ENCODE data around the gene EIF2S3B.
"Not testable (repeated sequence)": the region's sequence is repeated elsewhere in the genome, so short reads cannot be mapped to it uniquely, and the experiment has no call there.

Gene EIF2S3B

DNA sequence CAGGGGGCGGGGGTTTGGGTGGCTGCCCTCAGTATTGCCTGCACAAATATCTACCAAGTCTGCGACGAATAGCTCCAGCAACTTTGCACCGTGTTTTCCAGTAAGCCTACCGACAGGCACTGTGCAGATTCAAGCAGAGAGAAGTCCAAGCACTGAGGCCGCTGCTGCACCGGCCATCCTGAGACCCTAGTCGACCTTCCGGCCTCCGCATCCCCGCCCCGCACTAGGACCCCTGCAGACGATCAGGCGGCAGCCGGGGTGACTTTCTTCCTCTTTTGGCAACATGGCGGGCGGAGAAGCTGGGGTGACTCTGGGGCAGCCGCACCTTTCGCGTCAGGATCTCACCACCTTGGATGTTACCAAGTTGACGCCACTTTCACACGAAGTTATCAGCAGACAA lies at the start of gene EIF2S3B:
Gene EIF2S3B, plus strand, starts transcription at position 271 of the 400 bp plus-strand sequence. Its CDS starts 13 bp downstream, at position 284.
- DNase-seq (ENCODE audit: low read depth): no peak
- H3K4me3 ChIP-seq (ENCODE audit: low read depth, low read length): no peak within 1 kb of the TSS

DNA sequence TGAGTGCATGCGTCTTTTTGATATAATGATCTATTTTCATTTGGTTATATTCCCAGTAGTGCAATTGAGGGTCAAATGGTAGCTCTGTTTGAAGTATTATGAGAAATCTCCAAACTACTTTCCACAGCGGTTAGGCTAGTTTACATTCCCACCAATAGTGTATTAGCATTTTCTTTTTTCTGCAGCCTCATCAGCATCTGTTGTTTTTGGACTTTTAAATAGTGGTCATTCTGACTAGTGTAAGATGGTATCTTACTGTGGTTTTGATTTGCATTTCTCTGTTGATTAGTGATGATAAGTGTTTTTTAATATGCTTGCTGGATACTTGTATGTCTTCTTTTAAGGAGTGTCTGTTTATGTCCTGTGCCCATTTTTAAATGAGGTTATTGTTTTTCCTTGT lies 48.8 kb upstream of the EIF2S3B start:
- DNase-seq (ENCODE audit: low read depth): no peak
- no peak overlapping the region for H3K4me3 ChIP-seq (ENCODE audit: low read depth, low read length)

DNA sequence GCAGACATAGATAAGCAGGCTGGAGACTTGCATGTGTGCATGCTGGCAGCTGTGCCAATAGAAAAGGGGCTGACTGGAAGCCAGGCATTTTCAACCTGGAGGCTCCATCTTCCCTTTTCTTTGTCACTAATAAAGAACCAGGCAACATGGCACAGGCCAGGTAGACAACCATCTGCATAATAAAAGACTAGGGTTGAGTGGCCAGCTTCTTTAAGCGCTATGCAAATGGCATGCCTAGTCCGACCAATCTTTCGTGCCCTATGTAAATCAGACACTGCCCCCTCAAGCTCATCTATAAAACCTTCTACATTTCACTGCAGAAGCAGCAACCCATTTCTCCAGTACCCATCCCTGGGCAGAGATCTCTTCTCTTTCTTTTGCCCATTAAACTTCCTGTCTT lies 47.9 kb upstream of the EIF2S3B start:
- H3K4me3 ChIP-seq (ENCODE audit: low read depth, low read length): no peak overlapping the region
- no peak for DNase-seq (ENCODE audit: low read depth)

DNA sequence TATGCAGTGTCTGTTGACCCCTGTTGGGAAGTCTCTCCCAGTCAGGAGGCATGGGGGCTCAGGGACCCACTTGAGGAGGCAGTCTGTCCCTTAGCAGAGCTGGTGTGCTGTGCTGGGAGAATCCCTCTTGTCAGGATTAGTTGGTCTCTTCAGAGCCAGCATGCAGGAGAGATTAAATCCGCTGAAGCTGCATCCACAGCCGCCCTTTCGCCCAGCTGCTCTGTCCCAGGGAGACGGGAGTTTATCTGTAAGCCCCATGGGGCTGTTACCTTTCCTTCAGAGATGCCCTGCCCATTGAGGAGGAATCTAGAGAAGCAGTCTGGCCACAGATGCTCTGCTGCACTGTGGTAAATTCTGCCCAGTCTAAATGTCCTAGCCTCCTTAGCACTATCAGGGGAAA lies 39.4 kb upstream of the EIF2S3B start:
- no peak for DNase-seq (ENCODE audit: low read depth)
- no peak overlapping the region for H3K4me3 ChIP-seq (ENCODE audit: low read depth, low read length)

DNA sequence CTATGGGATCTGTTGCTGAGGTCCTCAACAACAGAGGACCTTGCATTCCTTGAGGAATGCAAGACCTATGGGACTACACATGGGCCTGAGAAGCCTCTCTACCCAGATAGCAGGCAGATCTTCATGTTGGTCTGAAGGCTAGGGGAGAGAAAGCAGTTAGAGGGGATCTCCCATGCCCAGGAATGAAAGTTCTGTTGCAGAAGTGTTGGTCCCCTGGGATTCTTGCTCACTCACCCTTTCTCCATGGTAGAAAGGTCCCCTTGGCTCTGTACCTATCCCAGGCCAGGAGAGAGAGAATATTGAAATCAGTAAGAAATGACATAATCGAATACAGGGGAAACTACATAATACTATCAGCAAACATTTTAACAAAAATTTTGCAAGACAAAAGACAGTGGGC lies 36.0 kb upstream of the EIF2S3B start:
- no peak for DNase-seq (ENCODE audit: low read depth)

DNA sequence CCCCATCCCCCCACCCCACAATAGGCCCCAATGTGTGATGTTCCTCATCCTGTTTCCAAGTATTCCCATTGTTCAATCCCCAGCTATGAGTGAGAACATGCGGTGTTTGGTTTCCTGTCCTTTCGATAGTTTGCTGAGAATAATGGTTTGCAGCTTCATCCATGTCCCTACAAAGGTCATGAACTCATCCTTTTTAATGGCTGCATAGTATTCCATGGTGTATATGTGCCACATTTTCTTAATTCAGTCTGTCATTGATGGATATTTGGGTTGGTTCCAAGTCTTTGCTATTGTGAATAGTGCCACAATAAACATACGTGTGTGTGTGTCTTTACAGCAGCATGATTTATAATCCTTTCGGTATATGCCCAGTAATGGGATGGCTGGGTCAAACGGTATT lies 32.9 kb upstream of the EIF2S3B start:
- not testable (repeated sequence) for H3K4me3 ChIP-seq (ENCODE audit: low read depth, low read length); DNase-seq (ENCODE audit: low read depth)

More for the DNA sequence above, 36.0 kb upstream of the EIF2S3B start:
- H3K4me3 ChIP-seq (ENCODE audit: low read depth, low read length): no peak overlapping the region

DNA sequence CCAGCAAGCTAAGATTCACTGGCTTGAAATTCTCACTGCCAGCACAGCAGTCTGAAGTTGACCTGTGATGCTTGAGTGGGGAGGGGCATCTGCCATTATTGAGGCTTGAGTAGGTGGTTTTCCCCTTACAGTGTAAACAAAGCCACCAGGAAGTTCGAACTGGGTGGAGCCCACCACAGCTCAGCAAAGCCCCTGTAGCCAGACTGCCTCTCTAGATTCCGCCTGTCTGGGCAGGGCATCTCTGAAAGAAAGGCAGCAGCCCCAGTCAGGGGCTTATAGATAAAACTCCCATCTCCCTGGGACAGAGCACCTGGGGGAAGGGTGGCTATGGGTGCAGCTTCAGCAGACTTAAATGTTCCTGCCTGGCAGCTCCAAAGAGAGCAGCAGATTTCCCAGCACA lies 23.8 kb upstream of the EIF2S3B start:
- DNase-seq (ENCODE audit: low read depth); H3K4me3 ChIP-seq (ENCODE audit: low read depth, low read length): not testable (repeated sequence)

DNA sequence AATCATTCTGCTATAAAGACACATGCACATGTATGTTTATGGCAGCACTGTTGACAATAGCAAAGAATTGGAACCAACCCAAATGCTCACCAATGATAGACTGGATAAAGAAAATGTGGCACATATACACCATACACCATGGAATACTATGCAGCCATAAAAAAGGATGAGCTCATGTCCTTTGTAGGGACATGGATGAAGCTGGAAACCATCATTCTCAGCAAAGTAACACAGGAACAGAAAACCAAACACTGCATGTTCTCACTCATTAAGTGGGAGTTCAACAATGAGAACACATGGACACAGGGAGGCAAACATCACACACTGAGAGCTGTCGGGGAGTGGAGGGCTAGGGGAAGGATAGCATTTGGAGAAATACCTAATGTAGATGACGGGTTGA lies 18.4 kb upstream of the EIF2S3B start:
- not testable (repeated sequence) for H3K4me3 ChIP-seq (ENCODE audit: low read depth, low read length); DNase-seq (ENCODE audit: low read depth)

DNA sequence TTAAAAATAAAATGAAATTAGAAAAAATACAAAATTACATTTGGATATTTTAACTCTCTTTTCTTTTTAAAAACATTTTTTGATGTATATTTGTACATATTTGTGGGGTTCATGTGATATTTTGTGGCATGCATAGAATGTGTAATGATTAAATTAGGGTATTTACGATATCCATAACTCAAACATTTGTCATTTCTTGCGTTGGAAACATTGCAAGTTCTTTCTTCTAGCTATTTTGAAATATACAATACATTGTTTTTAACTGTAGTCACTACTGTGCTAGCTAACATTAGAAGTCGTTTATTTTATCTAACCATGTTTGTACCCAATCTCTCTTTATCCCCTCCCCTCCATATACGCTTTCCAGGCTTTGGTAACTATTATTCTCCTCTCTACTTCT lies 13.9 kb upstream of the EIF2S3B start:
- no peak for DNase-seq (ENCODE audit: low read depth)
- H3K4me3 ChIP-seq (ENCODE audit: low read depth, low read length): no peak overlapping the region

DNA sequence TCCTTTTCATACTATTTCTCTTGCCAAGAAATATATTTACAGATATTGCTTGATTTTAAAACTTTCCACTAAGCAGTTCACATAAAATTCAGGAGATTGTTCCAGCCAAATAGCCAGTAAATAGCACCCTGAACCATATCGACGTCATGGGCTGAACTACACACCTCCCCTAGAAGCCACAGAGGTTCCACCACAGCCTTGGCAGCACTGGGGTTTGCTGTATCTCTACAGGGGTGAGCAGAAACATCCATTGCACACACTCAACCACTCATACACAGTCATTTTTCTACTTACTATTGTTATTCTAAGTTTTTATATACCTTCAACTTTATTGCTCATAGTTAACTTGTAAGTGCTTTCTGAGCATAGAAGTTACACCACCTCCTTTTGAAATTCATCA lies 8.1 kb upstream of the EIF2S3B start:
- DNase-seq (ENCODE audit: low read depth): no peak
- H3K4me3 ChIP-seq (ENCODE audit: low read depth, low read length): no peak overlapping the region

DNA sequence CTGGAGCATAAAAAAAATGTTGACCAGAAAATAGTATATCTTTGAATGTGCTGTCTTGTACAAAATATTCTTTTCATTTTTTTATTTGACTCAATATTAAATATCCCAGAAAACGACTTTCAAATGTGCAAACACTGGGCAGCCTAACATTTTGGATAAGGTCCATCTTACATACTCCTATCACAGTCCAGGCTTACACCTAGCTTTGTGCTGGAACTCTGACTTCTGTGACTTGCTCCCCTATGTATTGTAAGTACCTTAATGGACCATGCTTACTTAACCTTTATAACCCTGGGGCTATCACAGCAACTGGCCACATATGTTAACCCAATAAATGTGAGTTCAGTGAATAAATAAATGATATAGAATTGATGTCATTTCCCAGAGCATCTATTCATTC lies 7.6 kb upstream of the EIF2S3B start:
- DNase-seq (ENCODE audit: low read depth): no peak
- H3K4me3 ChIP-seq (ENCODE audit: low read depth, low read length): no peak overlapping the region

DNA sequence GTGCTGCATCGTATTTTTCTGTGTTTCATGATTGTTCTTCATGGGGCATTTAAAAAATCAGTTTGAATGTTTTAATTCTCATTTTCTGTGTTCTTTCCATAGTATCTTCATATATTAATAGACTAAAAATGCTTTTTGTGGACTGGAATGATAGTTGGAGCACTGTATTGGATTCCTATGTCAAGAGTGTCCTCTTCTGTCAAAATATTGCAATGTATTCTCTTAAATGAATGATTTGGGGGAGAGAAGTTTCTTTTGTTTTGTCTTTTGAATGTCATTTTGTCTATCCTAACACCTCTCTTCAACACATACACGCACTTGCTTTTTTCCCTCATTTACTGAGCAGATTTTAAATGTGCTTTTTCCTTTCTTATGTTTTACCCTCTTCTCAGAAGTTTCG lies 4.7 kb upstream of the EIF2S3B start:
- no peak for DNase-seq (ENCODE audit: low read depth)
- H3K4me3 ChIP-seq (ENCODE audit: low read depth, low read length): no peak overlapping the region

DNA sequence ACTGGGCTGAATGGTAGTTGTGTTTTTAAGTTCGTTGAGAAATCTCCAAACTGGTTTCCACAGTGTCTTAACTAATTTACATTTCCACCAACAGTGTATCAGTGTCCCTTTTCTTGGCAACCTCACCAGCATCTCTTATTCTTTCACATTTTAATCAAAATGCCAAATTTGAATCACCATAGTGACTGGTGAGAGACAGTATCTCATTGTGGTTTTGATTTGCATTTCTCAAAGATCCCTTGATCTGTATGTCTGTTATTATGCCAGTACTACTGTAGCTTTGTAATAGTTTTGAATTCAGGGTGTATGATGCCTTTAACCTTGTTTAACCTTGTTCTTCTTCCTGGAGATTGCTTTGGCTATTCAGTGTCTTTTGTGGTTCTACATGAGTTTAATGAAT lies 2.2 kb upstream of the EIF2S3B start:
- no peak overlapping the region for H3K4me3 ChIP-seq (ENCODE audit: low read depth, low read length)
- DNase-seq (ENCODE audit: low read depth): no peak

DNA sequence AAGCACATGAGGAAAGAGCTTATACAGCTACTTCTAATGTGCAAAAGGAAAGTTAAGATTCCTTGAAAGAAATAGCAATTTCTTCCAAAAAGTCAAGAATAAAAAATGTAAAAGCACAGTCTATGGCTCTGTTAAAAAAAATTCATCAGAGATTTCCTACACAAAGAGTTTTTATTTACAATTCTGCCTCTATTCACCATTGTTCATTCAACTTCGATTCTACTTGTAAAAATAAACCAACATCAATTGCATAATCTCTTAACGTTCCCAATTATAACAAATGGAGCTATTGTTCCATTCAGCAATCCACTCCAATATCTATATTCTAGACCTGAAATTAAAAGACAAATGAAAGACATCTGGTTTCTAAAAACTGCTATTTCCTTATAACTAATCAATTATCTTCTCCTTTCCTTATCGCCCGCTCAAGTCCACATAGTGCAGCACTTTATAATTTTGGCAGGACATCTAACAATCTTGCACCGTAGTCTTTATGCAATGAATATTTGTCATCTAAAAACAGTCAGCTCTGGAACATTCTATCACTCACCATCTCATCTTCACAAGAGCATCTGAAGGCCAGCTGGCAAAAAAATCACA lies 6.2 kb downstream of the EIF2S3B start:
- no peak for DNase-seq (ENCODE audit: low read depth)
- no peak overlapping the region for H3K4me3 ChIP-seq (ENCODE audit: low read depth, low read length)

DNA sequence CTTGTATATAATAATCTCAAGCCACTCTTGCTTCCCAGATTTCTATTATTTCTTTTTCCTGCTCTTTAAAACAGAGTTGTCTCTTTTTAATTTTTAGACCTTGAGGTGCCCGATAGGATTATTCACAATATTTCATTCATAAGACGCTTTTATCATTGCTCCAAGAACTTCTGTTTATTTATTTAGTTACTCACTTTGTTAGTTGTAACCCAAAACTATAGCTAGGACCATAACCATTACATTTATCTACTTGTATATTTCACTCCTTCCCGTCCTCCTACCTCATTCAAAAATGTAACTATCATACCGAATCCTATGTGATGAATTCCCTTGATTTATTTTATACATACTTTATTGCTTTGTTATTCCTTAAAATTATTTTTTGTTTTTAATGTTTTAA lies 7.1 kb downstream of the EIF2S3B start:
- no peak for DNase-seq (ENCODE audit: low read depth)
- no peak overlapping the region for H3K4me3 ChIP-seq (ENCODE audit: low read depth, low read length)

DNA sequence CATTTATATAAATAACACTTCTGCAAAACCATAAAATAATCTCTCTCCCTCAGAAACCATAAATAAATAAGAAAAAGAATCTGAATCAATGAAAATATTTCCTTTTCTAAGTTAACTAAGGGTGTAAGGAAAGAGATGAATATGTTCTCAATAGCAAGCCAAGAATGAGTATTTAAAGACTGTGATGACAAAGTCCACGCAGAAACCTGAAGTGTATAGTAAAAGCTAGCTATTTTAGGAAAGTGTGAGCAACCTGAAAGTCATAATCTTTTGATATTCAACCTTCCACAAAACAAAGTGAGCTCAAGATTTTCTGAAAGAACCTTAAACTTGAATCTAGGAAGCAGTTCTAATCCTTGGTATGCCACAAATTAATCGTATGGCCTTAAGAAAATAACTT lies 15.9 kb downstream of the EIF2S3B start:
- no peak for DNase-seq (ENCODE audit: low read depth)
- no peak overlapping the region for H3K4me3 ChIP-seq (ENCODE audit: low read depth, low read length)

DNA sequence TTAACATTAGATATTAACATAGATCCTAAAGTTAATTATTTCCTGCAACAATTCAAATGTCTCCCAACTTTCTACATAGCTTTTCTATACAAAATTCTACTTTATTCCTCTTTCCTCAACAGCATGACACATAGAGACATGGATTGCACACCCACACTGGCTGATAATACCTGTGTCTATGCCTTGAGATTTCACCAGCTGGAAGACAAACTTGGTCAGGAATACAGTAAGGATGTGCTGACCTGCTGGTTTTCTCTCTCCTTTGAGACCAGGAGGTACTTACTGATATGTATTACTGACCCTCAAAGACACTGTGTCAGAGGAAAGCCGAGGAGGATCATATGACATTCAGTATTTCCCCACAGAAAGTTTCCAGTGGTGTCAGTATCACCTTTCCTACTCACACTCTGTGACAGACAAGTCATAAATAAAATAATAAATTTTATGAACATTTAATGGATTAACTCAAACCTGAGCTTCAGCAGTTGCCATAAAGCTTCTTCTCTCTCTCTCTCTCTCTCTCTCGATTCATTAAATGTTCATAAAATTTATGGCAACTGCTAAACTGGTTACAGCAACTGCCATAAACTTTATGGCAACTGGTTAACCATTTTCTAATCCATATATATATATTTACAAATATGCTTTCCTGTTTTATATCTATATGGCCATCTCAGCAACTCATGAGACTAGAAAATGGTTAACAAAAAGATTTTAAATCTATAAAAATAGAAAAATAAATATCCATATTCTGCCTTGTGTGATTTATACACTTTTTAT lies 22.7 kb downstream of the EIF2S3B start:
- no peak for DNase-seq (ENCODE audit: low read depth)
- no peak overlapping the region for H3K4me3 ChIP-seq (ENCODE audit: low read depth, low read length)

DNA sequence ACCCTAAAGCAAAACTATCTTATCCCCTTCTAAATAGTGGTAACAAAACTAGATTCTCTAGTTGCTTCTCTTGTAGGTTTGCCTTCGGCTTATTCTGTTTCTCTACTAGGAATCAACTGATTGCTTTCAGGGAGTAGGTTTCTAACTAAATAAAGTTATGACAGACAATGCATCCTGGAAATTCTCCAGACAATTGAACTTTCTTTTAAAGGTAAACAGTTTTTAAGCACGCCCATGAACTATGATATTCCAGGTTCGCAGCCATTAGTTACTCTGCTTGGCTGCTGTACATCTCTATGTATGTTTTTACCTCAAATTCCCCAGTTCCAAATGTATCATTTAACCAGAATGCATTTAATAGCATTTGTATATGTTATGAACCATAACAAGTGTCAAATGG lies 23.9 kb downstream of the EIF2S3B start:
- no peak for DNase-seq (ENCODE audit: low read depth)
- H3K4me3 ChIP-seq (ENCODE audit: low read depth, low read length): no peak overlapping the region

DNA sequence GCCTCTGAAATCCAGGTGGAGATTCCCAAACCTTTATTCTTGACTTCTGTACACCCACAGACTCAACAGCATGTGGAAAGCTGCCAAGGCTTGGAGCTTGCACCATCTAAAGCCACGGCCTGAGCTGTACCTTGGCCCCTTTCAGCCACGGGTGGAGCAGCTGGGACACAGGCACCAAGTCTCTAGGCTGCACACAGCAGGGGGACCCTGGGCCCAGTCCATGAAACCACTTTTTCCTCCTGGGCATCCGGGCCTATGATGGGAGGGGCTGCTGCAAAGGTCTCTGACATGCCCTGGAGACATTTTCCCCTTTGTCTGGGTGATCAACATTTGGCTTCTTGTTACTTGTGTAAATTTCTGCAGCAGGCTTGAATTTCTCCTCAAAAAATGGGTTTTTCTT lies 32.0 kb downstream of the EIF2S3B start:
- no peak for DNase-seq (ENCODE audit: low read depth)
- H3K4me3 ChIP-seq (ENCODE audit: low read depth, low read length): no peak overlapping the region

DNA sequence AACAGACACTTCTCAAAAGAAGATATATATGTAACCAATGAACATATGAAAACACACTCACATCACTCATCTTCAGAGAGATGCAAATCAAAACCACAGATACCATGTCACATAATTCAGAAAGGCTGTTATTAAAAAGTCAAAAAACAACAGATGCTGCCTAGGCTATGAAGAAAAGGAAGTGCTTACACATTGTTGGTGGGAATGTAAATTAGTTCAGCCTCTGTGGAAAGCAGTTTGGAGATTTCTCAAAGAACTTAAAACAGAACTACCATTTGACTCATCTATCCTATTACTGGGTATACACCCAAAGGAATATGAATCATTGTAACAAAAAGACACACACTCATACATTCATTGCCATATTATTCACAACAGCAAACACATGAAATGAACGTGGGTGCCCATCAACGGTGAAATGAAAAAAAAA lies 35.1 kb downstream of the EIF2S3B start:
- no peak overlapping the region for H3K4me3 ChIP-seq (ENCODE audit: low read depth, low read length)
- DNase-seq (ENCODE audit: low read depth): peak; percentile 68

DNA sequence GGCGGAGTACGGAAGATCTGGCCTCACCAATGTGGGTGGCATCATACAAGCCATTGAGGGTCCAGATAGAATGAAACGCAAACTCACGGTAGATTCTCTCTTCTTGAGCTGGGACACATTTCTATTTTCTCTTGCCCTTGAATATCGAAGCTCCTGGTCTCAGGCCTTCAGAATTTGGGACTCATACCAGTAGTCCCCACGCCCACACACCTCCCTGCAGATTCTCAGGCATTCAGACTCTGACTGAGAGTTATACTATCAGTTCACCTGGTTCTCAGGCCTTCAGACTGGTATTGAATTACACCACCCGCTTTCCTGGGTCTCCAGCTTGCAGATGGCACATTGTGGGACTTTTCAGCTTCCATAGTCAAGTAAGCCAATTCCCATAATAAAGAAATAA lies 37.8 kb downstream of the EIF2S3B start:
- H3K4me3 ChIP-seq (ENCODE audit: low read depth, low read length): no peak overlapping the region
- DNase-seq (ENCODE audit: low read depth): no peak

All from skeletal muscle cell (primary cell).